ENCODE results near the gene ACOX1. TPM values are rescaled to one million over a fixed set of nuclear protein-coding genes. Genes with fewer than 3 reads are reported as not detected.

Gene ACOX1
- total and polyA plus RNA-seq, 2 of the 13 experiments (the other 11 are each of a cell fraction or from before 2014, with no cell fraction given) = 86.4 to 120 TPM

DNA sequence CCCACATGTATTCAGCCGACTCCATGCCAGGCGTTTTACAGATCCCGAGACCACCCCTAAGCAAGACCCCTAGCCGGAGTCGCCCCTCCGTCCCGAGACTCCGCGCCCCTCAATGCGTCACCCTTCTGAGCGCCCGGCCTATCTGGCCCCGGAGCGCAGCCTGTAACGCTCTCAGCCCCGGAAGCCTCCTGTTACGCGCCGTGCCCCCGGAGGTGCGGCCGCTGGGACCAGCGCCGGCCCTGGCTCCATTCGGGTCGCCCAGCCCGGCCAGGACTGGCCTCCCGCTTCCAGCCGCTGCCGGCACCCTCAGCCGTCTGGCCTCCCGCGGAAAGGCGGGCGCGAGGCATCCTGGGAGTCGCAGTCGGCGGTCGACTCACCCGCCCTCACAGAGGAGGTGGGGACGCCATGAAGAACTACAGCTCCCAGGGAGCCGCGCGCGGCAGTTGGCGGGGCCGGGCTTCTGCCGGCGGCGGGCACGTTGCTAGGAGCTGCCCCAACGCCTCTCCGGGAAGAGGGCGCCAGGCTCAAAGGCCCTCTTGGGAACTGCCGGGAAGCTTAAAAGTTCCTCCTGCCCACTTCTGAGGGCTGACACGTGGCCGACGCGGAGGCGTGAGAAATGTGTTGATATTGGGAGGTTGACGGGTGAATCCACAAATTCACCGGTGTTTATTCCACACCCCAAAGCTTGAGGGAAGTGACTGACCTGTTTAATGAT is 38.1 kb downstream of the ACOX1 start, which contains the start of gene FBF1 (continued):
- TF ChIP-seq, protein P1, sequence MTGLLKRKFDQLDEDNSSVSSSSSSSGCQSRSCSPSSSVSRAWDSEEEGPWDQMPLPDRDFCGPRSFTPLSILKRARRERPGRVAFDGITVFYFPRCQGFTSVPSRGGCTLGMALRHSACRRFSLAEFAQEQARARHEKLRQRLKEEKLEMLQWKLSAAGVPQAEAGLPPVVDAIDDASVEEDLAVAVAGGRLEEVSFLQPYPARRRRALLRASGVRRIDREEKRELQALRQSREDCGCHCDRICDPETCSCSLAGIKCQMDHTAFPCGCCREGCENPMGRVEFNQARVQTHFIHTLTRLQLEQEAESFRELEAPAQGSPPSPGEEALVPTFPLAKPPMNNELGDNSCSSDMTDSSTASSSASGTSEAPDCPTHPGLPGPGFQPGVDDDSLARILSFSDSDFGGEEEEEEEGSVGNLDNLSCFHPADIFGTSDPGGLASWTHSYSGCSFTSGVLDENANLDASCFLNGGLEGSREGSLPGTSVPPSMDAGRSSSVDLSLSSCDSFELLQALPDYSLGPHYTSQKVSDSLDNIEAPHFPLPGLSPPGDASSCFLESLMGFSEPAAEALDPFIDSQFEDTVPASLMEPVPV (CRISPR knock-in tag; IDR thresholded peaks at IDR 0.05) = peak; percentile 94; the same call in 1 of the 2 replicates
- TF ChIP-seq CCDC6 (CRISPR knock-in tag; IDR thresholded peaks at IDR 0.05) (peak; percentile 95), RCOR2 (CRISPR knock-in tag; IDR thresholded peaks at IDR 0.05) (peak; percentile 47; the same call in 1 of the 2 replicates), ZNF773 (CRISPR knock-in tag; IDR thresholded peaks at IDR 0.05; ENCODE audit: borderline replicate concordance) (peak; percentile 77; the same call in 1 of the 2 replicates), ZNF660 (CRISPR knock-in tag; IDR thresholded peaks at IDR 0.05; ENCODE audit: borderline replicate concordance, low read depth) (0 out of 2 replicates have a peak, but pooled peaks have one; percentile 49), PAWR (CRISPR knock-in tag; IDR thresholded peaks at IDR 0.05; ENCODE audit: borderline replicate concordance) (peak; percentile 78; the same call in 1 of the 2 replicates), ZNF207 (IDR thresholded peaks at IDR 0.05; ENCODE audit: borderline replicate concordance) (no peak), ISL2 (CRISPR knock-in tag; IDR thresholded peaks at IDR 0.05) (peak; percentile 87), ZNF891 (CRISPR knock-in tag; IDR thresholded peaks at IDR 0.05) (peak; percentile 82; the same call in 1 of the 2 replicates), ZNF768 (CRISPR knock-in tag; IDR thresholded peaks at IDR 0.05) (peak; percentile 93), ZNF615 (CRISPR knock-in tag; IDR thresholded peaks at IDR 0.05; ENCODE audit: borderline replicate concordance) (no peak; the same call in 1 of the 2 replicates), ZNF354B (CRISPR knock-in tag; IDR thresholded peaks at IDR 0.05) (no peak), TOE1 (CRISPR knock-in tag; IDR thresholded peaks at IDR 0.05) (peak; percentile 68; the same call in 1 of the 2 replicates), ETV5 (CRISPR knock-in tag; IDR thresholded peaks at IDR 0.05; ENCODE audit: borderline replicate concordance) (peak; percentile 74), TCF7L2 (IDR thresholded peaks at IDR 0.05; ENCODE audit: low read depth, low read length) (no peak), ZNF678 (CRISPR knock-in tag; IDR thresholded peaks at IDR 0.05) (peak; percentile 96; the same call in 1 of the 2 replicates), ZNF124 (CRISPR knock-in tag; IDR thresholded peaks at IDR 0.05) (peak; percentile 98), U2AF1 (optimal IDR thresholded peaks at IDR 0.05; ENCODE audit: low read depth, low read length) (peak; percentile 85), IKZF1 (IDR thresholded peaks at IDR 0.05) (no peak), PLRG1 (conservative IDR thresholded peaks at IDR 0.05) (no peak)
- TF ChIP-seq, protein P2, sequence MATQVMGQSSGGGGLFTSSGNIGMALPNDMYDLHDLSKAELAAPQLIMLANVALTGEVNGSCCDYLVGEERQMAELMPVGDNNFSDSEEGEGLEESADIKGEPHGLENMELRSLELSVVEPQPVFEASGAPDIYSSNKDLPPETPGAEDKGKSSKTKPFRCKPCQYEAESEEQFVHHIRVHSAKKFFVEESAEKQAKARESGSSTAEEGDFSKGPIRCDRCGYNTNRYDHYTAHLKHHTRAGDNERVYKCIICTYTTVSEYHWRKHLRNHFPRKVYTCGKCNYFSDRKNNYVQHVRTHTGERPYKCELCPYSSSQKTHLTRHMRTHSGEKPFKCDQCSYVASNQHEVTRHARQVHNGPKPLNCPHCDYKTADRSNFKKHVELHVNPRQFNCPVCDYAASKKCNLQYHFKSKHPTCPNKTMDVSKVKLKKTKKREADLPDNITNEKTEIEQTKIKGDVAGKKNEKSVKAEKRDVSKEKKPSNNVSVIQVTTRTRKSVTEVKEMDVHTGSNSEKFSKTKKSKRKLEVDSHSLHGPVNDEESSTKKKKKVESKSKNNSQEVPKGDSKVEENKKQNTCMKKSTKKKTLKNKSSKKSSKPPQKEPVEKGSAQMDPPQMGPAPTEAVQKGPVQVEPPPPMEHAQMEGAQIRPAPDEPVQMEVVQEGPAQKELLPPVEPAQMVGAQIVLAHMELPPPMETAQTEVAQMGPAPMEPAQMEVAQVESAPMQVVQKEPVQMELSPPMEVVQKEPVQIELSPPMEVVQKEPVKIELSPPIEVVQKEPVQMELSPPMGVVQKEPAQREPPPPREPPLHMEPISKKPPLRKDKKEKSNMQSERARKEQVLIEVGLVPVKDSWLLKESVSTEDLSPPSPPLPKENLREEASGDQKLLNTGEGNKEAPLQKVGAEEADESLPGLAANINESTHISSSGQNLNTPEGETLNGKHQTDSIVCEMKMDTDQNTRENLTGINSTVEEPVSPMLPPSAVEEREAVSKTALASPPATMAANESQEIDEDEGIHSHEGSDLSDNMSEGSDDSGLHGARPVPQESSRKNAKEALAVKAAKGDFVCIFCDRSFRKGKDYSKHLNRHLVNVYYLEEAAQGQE (IDR thresholded peaks at IDR 0.05; ENCODE audit: borderline replicate concordance in 1 of 2, low read depth in 1 of 2, low read length in 2 of 2) = peak in 1 of 2 experiments; percentile 12; a peak in 1 of 4 replicates
